Neural cell (in vitro differentiated cells): Measurements from ENCODE around the gene SPECC1L. TPM values are rescaled to one million over a fixed set of nuclear protein-coding genes. Genes with fewer than 3 reads are reported as not detected.

Source experiments
- H2AFZ ChIP-seq: fragments of 200-600, 300-800 bp; sonication (generic), shearing (Covaris generic); 2 replicates; pipeline ENCODE4 v1.6.0; 2014; ENCODE audit warnings: low read depth, mild to moderate bottlenecking, antibody characterized with exemption, low read length, moderate library complexity
- H3F3A ChIP-seq: fragments of 200-600 bp; shearing (Covaris generic); 2 replicates; pipeline ENCODE4 v1.6.1; 2016; ENCODE audit warnings: mild to moderate bottlenecking, moderate library complexity, mixed read lengths, antibody characterized with exemption, low read length; ENCODE audit not compliant: insufficient read depth, poor library complexity, severe bottlenecking
- H3K27ac ChIP-seq: fragments of 200-600, 300-800 bp; sonication (generic), shearing (Covaris generic); 2 replicates; pipeline ENCODE4 v1.5.1; 2014; ENCODE audit warnings: mild to moderate bottlenecking, low read length, moderate library complexity
- H3K27me3 ChIP-seq: fragments of 300-800, 200-600 bp; sonication (generic), shearing (Covaris generic); 2 replicates; pipeline ENCODE4 v1.6.0; 2014; ENCODE audit warnings: mild to moderate bottlenecking, low read depth, low read length, moderate library complexity; ENCODE audit not compliant: insufficient read depth
- H3K36me3 ChIP-seq: fragments of 300-800, 200-600 bp; sonication (generic), shearing (Covaris generic); 2 replicates; pipeline ENCODE4 v1.5.1; 2014; ENCODE audit warnings: mild to moderate bottlenecking, antibody characterized with exemption, low read length, moderate library complexity; ENCODE audit not compliant: insufficient read depth
- H3K4me2 ChIP-seq: fragments of 300-800, 200-600 bp; sonication (generic), shearing (Covaris generic); 2 replicates; pipeline ENCODE4 v1.6.0; 2014; ENCODE audit warnings: mild to moderate bottlenecking, low read length
- H3K4me3 ChIP-seq: fragments of 300-800, 200-600 bp; sonication (generic), shearing (Covaris generic); 2 replicates; pipeline ENCODE4 v1.5.1; 2014; ENCODE audit warnings: mild to moderate bottlenecking, low read length, moderate library complexity
- H3K79me2 ChIP-seq: fragments of 200-600 bp; shearing (Covaris generic); replicated peaks from 2 replicates; pipeline ENCODE4 v1.6.0; 2014; ENCODE audit warnings: mild to moderate bottlenecking, low read length, moderate library complexity; ENCODE audit not compliant: insufficient read depth
- H3K9ac ChIP-seq: fragments of 300-800, 200-600 bp; sonication (generic), shearing (Covaris generic); 2 replicates; pipeline ENCODE4 v1.6.1; 2016; ENCODE audit warnings: mild to moderate bottlenecking, low read length, mixed read lengths
- H3K9me2 ChIP-seq: fragments of 200-600 bp; shearing (Covaris generic); 2 replicates; pipeline ENCODE4 v1.6.1; 2016; ENCODE audit warnings: mild to moderate bottlenecking, low read length, mixed read lengths; ENCODE audit not compliant: insufficient read depth
- H3K9me3 ChIP-seq: fragments of 200-600, 300-800 bp; sonication (generic), shearing (Covaris generic); 2 replicates; pipeline ENCODE4 v1.6.1; 2016; ENCODE audit warnings: mild to moderate bottlenecking, mixed run types, low read length, moderate library complexity, mixed read lengths
- H4K20me1 ChIP-seq: fragments of 200-600 bp; shearing (Covaris generic); 2 replicates; pipeline ENCODE4 v1.6.1; 2016; ENCODE audit warnings: mild to moderate bottlenecking, mixed run types; ENCODE audit not compliant: insufficient read depth
- CTCF ChIP-seq: fragments of 450-650 bp; IDR thresholded peaks from 2 replicates; pipeline ENCODE4 v1.5.1; 2014; ENCODE audit warnings: antibody characterized with exemption, mild to moderate bottlenecking, moderate library complexity; ENCODE audit not compliant: poor library complexity, severe bottlenecking
- EP300 ChIP-seq: fragments of 450-650 bp; conservative IDR thresholded peaks from 2 replicates; pipeline ENCODE4 v1.6.1; 2014; ENCODE audit warnings: antibody characterized with exemption, mild to moderate bottlenecking, moderate library complexity; ENCODE audit not compliant: poor library complexity, severe bottlenecking
- EZH2 ChIP-seq: fragments of 200-600, 300-800 bp; shearing (Covaris generic), sonication (generic); IDR thresholded peaks from 2 replicates; pipeline ENCODE4 v1.6.1; 2014; ENCODE audit warnings: antibody characterized with exemption, low read length, borderline replicate concordance, mild to moderate bottlenecking; ENCODE audit not compliant: insufficient read depth, poor library complexity, severe bottlenecking
- MXI1 ChIP-seq: fragments of 450-650 bp; conservative IDR thresholded peaks from 2 replicates; pipeline ENCODE4 v1.6.1; 2014; ENCODE audit warnings: antibody characterized with exemption, mild to moderate bottlenecking; ENCODE audit not compliant: poor library complexity, severe bottlenecking
- POLR2AphosphoS5 ChIP-seq: IDR thresholded peaks from 2 replicates; pipeline ENCODE4 v1.6.1; 2012
- RAD21 ChIP-seq: fragments of 450-650 bp; conservative IDR thresholded peaks from 2 replicates; pipeline ENCODE4 v1.6.1; 2014; ENCODE audit warnings: antibody characterized with exemption, mild to moderate bottlenecking, moderate library complexity
- REST ChIP-seq: IDR thresholded peaks from 2 replicates; pipeline ENCODE4 v1.6.1; 2012; ENCODE audit warnings: borderline replicate concordance
- SMC3 ChIP-seq: fragments of 450-650 bp; conservative IDR thresholded peaks from 2 replicates; pipeline ENCODE4 v1.6.1; 2014; ENCODE audit warnings: antibody characterized with exemption, mild to moderate bottlenecking, moderate library complexity; ENCODE audit not compliant: poor library complexity
- TAF1 ChIP-seq: IDR thresholded peaks from 2 replicates; pipeline ENCODE4 v1.6.1; 2012; ENCODE audit warnings: low read depth
- polyA plus RNA-seq: library from polyadenylated mRNA; depleted of rRNA; stranded (reverse); fragments of >200 nt; gene quantifications from 2 replicates; pipeline ENCODE4 v1.2.3, GENCODE V29; 2014

SPECC1L gene
- polyA plus RNA-seq, 1 donor from 2014 or later: 27.1 TPM

- Histone ChIP-seq H4K20me1 (no peaks in the 10 kb centered on the region), H2AFZ (no peak overlapping the region), H3K4me3 (no peak overlapping the region), H3F3A (no peaks in the 10 kb centered on the region), H3K9me2 (no peaks in the 10 kb centered on the region), H3K9me3 (no peaks in the 10 kb centered on the region), H3K9ac (no peak overlapping the region), H3K27ac (no peak overlapping the region), H3K79me2 (no peaks in the 10 kb centered on the region), H3K36me3 (no peaks in the 10 kb centered on the region), H3K4me2 (no peak overlapping the region), H3K27me3 (no peaks in the 10 kb centered on the region)
- TF ChIP-seq RAD21 (no peak), SMC3 (no peak), POLR2AphosphoS5 (no peak), CTCF (no peak), MXI1 (no peak), REST (no peak), EP300 (no peak), TAF1 (no peak), EZH2 (no peak)
These were observed 119.9 kb downstream of the SPECC1L start for GRCh38 chr22:24390576-24390975.

DNA sequence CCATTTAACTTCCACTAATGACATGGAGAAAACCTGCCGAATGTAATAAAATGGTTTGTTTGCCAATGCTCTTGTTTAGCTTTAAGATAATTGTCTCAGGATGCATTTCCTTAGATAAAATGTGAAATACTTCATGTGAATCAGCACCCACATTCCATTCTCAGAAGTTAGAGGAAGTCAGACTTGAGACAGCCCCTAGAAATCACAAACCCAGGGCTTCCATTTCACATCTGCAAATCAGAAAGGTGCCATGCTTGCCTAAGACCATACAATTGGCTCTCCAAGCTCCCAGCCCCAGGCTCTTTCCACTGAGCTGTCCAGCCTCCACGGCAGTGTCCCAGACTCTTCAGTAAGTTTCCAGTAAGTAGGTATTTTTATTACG is 121.2 kb downstream of the SPECC1L start:
- Histone ChIP-seq H3K79me2 (no peaks in the 10 kb centered on the region), H3K4me3 (no peak overlapping the region), H3K27ac (no peak overlapping the region), H3F3A (no peaks in the 10 kb centered on the region), H3K9me2 (no peaks in the 10 kb centered on the region), H3K4me2 (no peak overlapping the region), H3K9ac (no peak overlapping the region), H3K36me3 (no peaks in the 10 kb centered on the region), H3K9me3 (no peaks in the 10 kb centered on the region), H2AFZ (no peak overlapping the region), H3K27me3 (no peaks in the 10 kb centered on the region), H4K20me1 (no peaks in the 10 kb centered on the region)
- no peak for TF ChIP-seq POLR2AphosphoS5
- no peak for TF ChIP-seq MXI1
- no peak for TF ChIP-seq REST
- TF ChIP-seq CTCF: no peak
- TF ChIP-seq RAD21: no peak
- TF ChIP-seq EZH2: no peak
- no peak for TF ChIP-seq EP300
- TF ChIP-seq SMC3: no peak
- TF ChIP-seq TAF1: no peak
